Activated naive CD4-positive, alpha-beta T cell treated with anti-CD3 and anti-CD28 coated beads, Interleukin-2, amount 50 U/mL, for 72 hours (primary cell): ENCODE measurements around the gene KRTAP6-3. TPM values are rescaled to one million over a fixed set of nuclear protein-coding genes. Genes with fewer than 3 reads are reported as not detected.

ENCODE experiments used
- ATAC-seq, 2 donors: fragments of 150-1000 bp; cut with Tn5 transposase; 2 replicates each; pipeline ENCODE4 v1.10.0; 2021; ENCODE audit warnings: mild to moderate bottlenecking in 2 of 2, moderate library complexity in 2 of 2
- DNase-seq, 2 donors: peaks; one replicate each; pipeline ENCODE4 v3.0.0; 2021 to 2022; ENCODE audit warnings: low spot score in 2 of 2
- H3K27ac Mint-ChIP-seq, 2 donors: one replicate each; pipeline ENCODE4 v1.8.0; 2022; ENCODE audit warnings: mild to moderate bottlenecking in 2 of 2, mixed read lengths in 2 of 2
- H3K36me3 Mint-ChIP-seq, 2 donors: one replicate each; pipeline ENCODE4 v1.8.0; 2022; ENCODE audit warnings: mixed read lengths in 2 of 2
- H3K9me3 Mint-ChIP-seq, 2 donors: one replicate each; pipeline ENCODE4 v1.8.0; 2022; ENCODE audit warnings: mixed read lengths in 2 of 2
- total RNA-seq, 2 donors: library from RNA; stranded (reverse); gene quantifications; one replicate each; pipeline ENCODE4 v1.2.3, GENCODE V29; 2022

Gene KRTAP6-3
- total RNA-seq, result not detected

- Mint-ChIP-seq H3K27ac (no peak within 1 kb of the TSS), H3K9me3 (peaks cover 0 to 4% of the 10 kb centered on the region in 2 donors), H3K36me3 (no peaks in the 10 kb centered on the region)
- ATAC-seq (no peak), DNase-seq (no peak)
These were observed at the start of gene KRTAP6-3 for GRCh38 chr21:30592140-30592539. Gene KRTAP6-3 (plus strand): TSS chr21:30592440. CDS start chr21:30592446, 6 bp downstream.

GRCh38 chr21:30552782-30553181 lies 39.5 kb upstream of the KRTAP6-3 start:
- no peak for ATAC-seq
- no peaks in the 10 kb centered on the region for H3K36me3 Mint-ChIP-seq
- H3K27ac Mint-ChIP-seq, result no peak overlapping the region
- H3K9me3 Mint-ChIP-seq, result peaks cover 5 to 21% of the 10 kb centered on the region in 2 donors
- DNase-seq, result no peak

- DNase-seq (no peak), ATAC-seq (no peak)
- no peaks in the 10 kb centered on the region for H3K36me3 Mint-ChIP-seq
- H3K9me3 Mint-ChIP-seq, result peaks cover 3 to 17% of the 10 kb centered on the region in 2 donors
- no peak overlapping the region for H3K27ac Mint-ChIP-seq
These were observed 37.1 kb upstream of the KRTAP6-3 start for GRCh38 chr21:30555095-30555494.

- H3K27ac Mint-ChIP-seq, result no peak within 1 kb of the TSS
- peaks cover 0 to 4% of the 10 kb centered on the region in 2 donors for H3K9me3 Mint-ChIP-seq
- no peak for DNase-seq
- no peak for ATAC-seq
- H3K36me3 Mint-ChIP-seq, result no peaks in the 10 kb centered on the region
These were observed 30.9 kb upstream of the KRTAP6-3 start, which contains the start of gene KRTAP19-7 for GRCh38 chr21:30561264-30561895. Gene KRTAP19-7 (minus strand): TSS chr21:30561314. CDS start chr21:30561289, 25 bp downstream.

GRCh38 chr21:30561957-30562356 lies 30.3 kb upstream of the KRTAP6-3 start:
- H3K27ac Mint-ChIP-seq, result no peak overlapping the region
- DNase-seq (no peak), ATAC-seq (no peak)
- peaks cover 0 to 4% of the 10 kb centered on the region in 2 donors for H3K9me3 Mint-ChIP-seq
- no peaks in the 10 kb centered on the region for H3K36me3 Mint-ChIP-seq

GRCh38 chr21:30563072-30563471 lies 29.2 kb upstream of the KRTAP6-3 start:
- no peak for ATAC-seq
- Mint-ChIP-seq H3K27ac (no peak overlapping the region), H3K36me3 (no peaks in the 10 kb centered on the region), H3K9me3 (peaks cover 0 to 4% of the 10 kb centered on the region in 2 donors)
- no peak for DNase-seq

GRCh38 chr21:30563630-30564029 lies 28.6 kb upstream of the KRTAP6-3 start:
- DNase-seq, result no peak
- no peak overlapping the region for H3K27ac Mint-ChIP-seq
- no peaks in the 10 kb centered on the region for H3K36me3 Mint-ChIP-seq
- peaks cover 0 to 4% of the 10 kb centered on the region in 2 donors for H3K9me3 Mint-ChIP-seq
- ATAC-seq, result no peak

GRCh38 chr21:30567617-30568016 lies 24.6 kb upstream of the KRTAP6-3 start:
- no peak for ATAC-seq
- Mint-ChIP-seq H3K27ac (no peak overlapping the region), H3K36me3 (no peaks in the 10 kb centered on the region), H3K9me3 (peaks cover 4 to 9% of the 10 kb centered on the region in 2 donors)
- DNase-seq, result no peak

GRCh38 chr21:30577766-30578165 lies 14.5 kb upstream of the KRTAP6-3 start:
- ATAC-seq, result no peak
- Mint-ChIP-seq H3K9me3 (peaks cover 0 to 4% of the 10 kb centered on the region in 2 donors), H3K27ac (no peak overlapping the region)

GRCh38 chr21:30579346-30579745 lies 12.9 kb upstream of the KRTAP6-3 start:
- Mint-ChIP-seq H3K27ac (no peak overlapping the region), H3K9me3 (peaks cover 0 to 2% of the 10 kb centered on the region in 2 donors), H3K36me3 (no peaks in the 10 kb centered on the region)
- DNase-seq (no peak), ATAC-seq (no peak)

More at GRCh38 chr21:30577766-30578165, 14.5 kb upstream of the KRTAP6-3 start:
- no peaks in the 10 kb centered on the region for H3K36me3 Mint-ChIP-seq
- no peak for DNase-seq

- DNase-seq, result no peak
- Mint-ChIP-seq H3K36me3 (no peaks in the 10 kb centered on the region), H3K9me3 (peaks cover 0 to 4% of the 10 kb centered on the region in 2 donors), H3K27ac (no peak overlapping the region)
- no peak for ATAC-seq
These were observed 12.1 kb upstream of the KRTAP6-3 start for GRCh38 chr21:30580132-30580531.

- Mint-ChIP-seq H3K27ac (no peak overlapping the region), H3K36me3 (no peaks in the 10 kb centered on the region), H3K9me3 (peaks cover 0 to 4% of the 10 kb centered on the region in 2 donors)
- ATAC-seq (no peak), DNase-seq (no peak)
These were observed 9.4 kb upstream of the KRTAP6-3 start for GRCh38 chr21:30582870-30583269.

- H3K36me3 Mint-ChIP-seq, result no peaks in the 10 kb centered on the region
- H3K27ac Mint-ChIP-seq, result no peak within 1 kb of the TSS
- ATAC-seq, result no peak
- DNase-seq, result no peak
- no peaks in the 10 kb centered on the region for H3K9me3 Mint-ChIP-seq
These were observed 1.9 kb upstream of the KRTAP6-3 start, which contains the start of gene KRTAP22-2 for GRCh38 chr21:30590297-30590696. Gene KRTAP22-2 (minus strand): TSS chr21:30590397.

GRCh38 chr21:30598802-30599201 lies 6.6 kb downstream of the KRTAP6-3 start, which contains the start of gene KRTAP6-2:
Gene KRTAP6-2 (minus strand): TSS chr21:30598902. CDS start chr21:30598874, 28 bp downstream.
- ATAC-seq (no peak), DNase-seq (no peak)
- Mint-ChIP-seq H3K27ac (no peak within 1 kb of the TSS), H3K36me3 (peaks cover 0 to 7% of the 10 kb centered on the region in 2 donors), H3K9me3 (peaks cover 8 to 9% of the 10 kb centered on the region in 2 donors)

- no peak within 1 kb of the TSS for H3K27ac Mint-ChIP-seq
- DNase-seq (no peak), ATAC-seq (no peak)
- H3K36me3 Mint-ChIP-seq, result peaks cover 0 to 7% of the 10 kb centered on the region in 2 donors
- peaks cover 8 to 9% of the 10 kb centered on the region in 2 donors for H3K9me3 Mint-ChIP-seq
These were observed 8.5 kb downstream of the KRTAP6-3 start, which contains the start of gene KRTAP22-1 for GRCh38 chr21:30600787-30601186. Gene KRTAP22-1 (plus strand): TSS chr21:30601087.

- ATAC-seq (no peak), DNase-seq (no peak)
- Mint-ChIP-seq H3K9me3 (peaks cover 8 to 17% of the 10 kb centered on the region in 2 donors), H3K36me3 (peaks cover 0 to 7% of the 10 kb centered on the region in 2 donors), H3K27ac (no peak overlapping the region)
These were observed 13.7 kb downstream of the KRTAP6-3 start for GRCh38 chr21:30605968-30606367.

- DNase-seq, result no peak
- H3K27ac Mint-ChIP-seq, result no peak overlapping the region
- no peaks in the 10 kb centered on the region for H3K36me3 Mint-ChIP-seq
- ATAC-seq, result no peak
- peaks cover 7 to 11% of the 10 kb centered on the region in 2 donors for H3K9me3 Mint-ChIP-seq
These were observed 19.9 kb downstream of the KRTAP6-3 start for GRCh38 chr21:30612132-30612531.

GRCh38 chr21:30613836-30614235 lies 21.6 kb downstream of the KRTAP6-3 start, which contains the start of gene KRTAP6-1:
Gene KRTAP6-1 (minus strand): TSS chr21:30613930. CDS start chr21:30613904, 26 bp downstream.
- Mint-ChIP-seq H3K36me3 (no peaks in the 10 kb centered on the region), H3K27ac (no peak within 1 kb of the TSS), H3K9me3 (peaks cover 5 to 7% of the 10 kb centered on the region in 2 donors)
- DNase-seq (no peak), ATAC-seq (no peak)
